Measurements from ENCODE around the gene NRSN1.

- TF ChIP-seq CTCF (IDR thresholded peaks at IDR 0.05): no peak
- TF ChIP-seq POLR2A (IDR thresholded peaks at IDR 0.05): no peak
These were observed 23.3 kb downstream of the NRSN1 start for GRCh38 chr6:24149296-24149695.

Measured in body of pancreas (tissue), 4 donors.